Coronary artery (tissue), 2 donors: Measurements from ENCODE around the gene STPG3.

Source experiments
- DNase-seq: peaks from one replicate; pipeline ENCODE4 v3.0.0-alpha.2; 2017; ENCODE audit warnings: low spot score
- H3K27ac ChIP-seq, 2 donors: fragments of 200-600 bp; sonication (generic); one replicate each; pipeline ENCODE4 v1.5.1; 2016 to 2019
- H3K4me3 ChIP-seq: fragments of 200-600 bp; sonication (generic); 2 replicates; pipeline ENCODE4 v1.5.1; 2016; ENCODE audit warnings: mild to moderate bottlenecking, moderate library complexity
- TF ChIP-seq, protein P1 (sequence below): fragments of 200-600 bp; sonication (generic); IDR thresholded peaks from one replicate; pipeline ENCODE4 v1.5.1; 2019; ENCODE audit warnings: antibody characterized with exemption

The STPG3 gene

DNA sequence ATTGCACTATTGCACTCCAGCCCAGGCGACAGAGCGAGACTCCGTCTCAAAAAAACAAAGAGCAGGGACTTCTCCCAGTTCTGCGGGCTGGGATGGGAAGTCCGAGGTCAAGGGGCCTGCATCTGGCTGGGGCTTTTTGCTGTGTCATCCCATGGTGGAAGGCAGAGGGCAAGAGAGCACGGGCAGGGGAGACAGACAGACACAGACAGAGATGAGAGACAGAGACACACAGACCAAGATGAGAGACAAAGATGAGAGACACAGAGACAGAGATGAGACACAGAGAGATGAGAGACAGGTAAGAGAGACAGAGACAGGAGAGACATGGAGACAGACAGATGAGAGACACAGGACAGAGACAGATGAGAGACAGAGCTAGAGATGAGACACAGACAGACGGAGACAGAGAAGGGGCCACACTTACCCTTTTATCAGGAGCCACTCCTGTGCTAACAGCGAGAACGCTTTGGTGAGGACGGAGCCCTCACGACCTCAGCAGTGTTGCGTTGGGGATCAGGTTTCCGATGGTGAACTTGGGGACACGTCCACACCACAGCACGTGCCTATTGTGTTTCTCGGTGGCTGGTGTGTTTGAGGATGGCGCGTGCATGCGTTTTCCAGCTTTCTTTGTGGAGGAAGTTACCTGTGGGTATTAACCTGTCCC lies 17.6 kb downstream of the STPG3 start:
- DNase-seq = no peak
- Histone ChIP-seq H3K27ac (peak overlapping the region; percentile 21 to 77), H3K4me3 (peak overlapping the region; percentile 7)
- TF ChIP-seq, protein P1, sequence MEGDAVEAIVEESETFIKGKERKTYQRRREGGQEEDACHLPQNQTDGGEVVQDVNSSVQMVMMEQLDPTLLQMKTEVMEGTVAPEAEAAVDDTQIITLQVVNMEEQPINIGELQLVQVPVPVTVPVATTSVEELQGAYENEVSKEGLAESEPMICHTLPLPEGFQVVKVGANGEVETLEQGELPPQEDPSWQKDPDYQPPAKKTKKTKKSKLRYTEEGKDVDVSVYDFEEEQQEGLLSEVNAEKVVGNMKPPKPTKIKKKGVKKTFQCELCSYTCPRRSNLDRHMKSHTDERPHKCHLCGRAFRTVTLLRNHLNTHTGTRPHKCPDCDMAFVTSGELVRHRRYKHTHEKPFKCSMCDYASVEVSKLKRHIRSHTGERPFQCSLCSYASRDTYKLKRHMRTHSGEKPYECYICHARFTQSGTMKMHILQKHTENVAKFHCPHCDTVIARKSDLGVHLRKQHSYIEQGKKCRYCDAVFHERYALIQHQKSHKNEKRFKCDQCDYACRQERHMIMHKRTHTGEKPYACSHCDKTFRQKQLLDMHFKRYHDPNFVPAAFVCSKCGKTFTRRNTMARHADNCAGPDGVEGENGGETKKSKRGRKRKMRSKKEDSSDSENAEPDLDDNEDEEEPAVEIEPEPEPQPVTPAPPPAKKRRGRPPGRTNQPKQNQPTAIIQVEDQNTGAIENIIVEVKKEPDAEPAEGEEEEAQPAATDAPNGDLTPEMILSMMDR = no peak

DNA sequence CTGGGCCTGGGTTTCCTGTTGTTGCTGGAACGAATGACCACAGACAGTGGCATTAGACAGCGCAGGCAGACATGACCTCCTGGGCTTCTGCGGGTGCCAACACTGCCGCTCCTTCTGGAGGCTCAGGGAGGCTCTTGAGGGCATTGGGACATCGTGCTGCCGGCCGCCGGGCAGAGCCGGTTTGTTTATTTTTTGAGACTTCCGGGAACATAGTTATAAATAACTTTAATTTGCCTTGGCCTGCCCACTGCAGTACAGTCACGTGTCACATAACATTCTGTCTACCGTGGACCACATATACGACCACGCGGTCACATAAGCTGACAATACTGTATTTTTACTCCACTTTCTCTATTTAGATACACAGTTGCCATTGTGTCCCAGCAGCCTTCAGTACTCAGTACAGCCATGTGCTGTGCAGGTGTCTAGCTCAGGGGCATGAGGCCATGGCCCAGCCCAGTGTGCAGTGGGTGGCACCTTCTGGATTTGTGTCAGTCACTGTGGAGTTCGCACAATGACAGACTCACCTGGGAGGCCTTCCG lies 18.2 kb downstream of the STPG3 start:
- peak overlapping the region; percentile 57 to 77 for H3K27ac ChIP-seq
- TF ChIP-seq, protein P1 = no peak
- DNase-seq = no peak
- H3K4me3 ChIP-seq = peak overlapping the region; percentile 7

DNA sequence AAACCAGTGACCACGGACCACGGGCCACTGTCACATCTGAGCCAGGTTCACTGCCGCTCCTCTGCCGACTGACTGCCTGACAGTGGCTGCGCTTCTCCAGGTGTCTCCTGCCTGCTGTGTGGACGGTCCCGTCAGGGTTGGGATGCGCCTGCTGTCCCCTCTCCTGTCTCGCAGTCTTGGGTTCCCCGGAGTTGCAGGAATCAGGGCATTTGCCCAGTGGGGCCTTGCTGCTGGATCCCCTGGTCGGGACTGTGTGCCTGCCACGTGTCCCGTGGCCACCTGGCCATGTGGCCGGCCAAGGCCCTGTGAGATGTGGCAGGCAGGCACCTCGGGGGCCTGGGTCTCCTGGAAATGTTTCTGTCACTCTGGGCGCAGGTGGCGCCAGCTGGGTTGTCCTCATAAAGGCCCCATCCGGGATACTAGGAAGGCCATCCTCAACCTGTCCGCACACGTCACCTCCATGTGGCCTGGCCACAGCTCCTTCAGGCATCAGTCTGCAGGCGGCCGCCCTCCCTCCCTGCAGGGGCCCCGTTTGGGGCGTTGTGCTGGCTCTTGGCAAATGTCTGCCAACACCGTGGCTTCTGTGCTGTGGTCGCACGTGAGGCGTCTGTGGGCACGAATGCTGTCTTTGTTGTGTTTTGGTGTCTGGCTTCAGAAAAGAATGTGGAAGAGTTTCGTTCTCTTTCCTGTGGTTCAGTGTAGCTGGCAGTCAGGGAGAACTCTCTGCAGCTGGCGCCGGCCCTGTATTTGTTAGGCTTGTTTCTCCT lies 20.0 kb downstream of the STPG3 start:
- no peak for DNase-seq
- no peak overlapping the region for H3K27ac ChIP-seq
- TF ChIP-seq, protein P1 = no peak
- no peak overlapping the region for H3K4me3 ChIP-seq

DNA sequence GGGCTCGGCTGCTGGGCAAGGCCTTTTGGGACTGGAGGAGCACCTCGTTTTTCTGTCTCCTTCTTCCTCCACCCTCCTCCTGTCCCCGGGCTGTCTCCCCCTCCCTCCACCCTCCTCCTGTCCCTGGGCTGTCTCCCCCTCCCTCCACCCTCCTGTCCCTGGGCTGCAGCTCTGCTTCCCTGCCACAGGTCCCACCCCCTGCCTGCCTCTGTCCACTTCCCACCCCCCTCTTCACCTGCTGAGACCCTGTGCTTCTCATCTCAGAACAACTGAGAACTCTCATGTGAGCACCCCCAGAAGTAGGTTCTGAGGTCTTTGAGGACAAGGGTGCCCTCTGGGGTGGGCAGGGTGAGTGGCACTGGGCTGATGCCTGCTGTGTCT lies 20.6 kb downstream of the STPG3 start:
- TF ChIP-seq, protein P1 = no peak
- no peak for DNase-seq
- H3K4me3 ChIP-seq = no peak overlapping the region
- H3K27ac ChIP-seq = no peak overlapping the region

DNA sequence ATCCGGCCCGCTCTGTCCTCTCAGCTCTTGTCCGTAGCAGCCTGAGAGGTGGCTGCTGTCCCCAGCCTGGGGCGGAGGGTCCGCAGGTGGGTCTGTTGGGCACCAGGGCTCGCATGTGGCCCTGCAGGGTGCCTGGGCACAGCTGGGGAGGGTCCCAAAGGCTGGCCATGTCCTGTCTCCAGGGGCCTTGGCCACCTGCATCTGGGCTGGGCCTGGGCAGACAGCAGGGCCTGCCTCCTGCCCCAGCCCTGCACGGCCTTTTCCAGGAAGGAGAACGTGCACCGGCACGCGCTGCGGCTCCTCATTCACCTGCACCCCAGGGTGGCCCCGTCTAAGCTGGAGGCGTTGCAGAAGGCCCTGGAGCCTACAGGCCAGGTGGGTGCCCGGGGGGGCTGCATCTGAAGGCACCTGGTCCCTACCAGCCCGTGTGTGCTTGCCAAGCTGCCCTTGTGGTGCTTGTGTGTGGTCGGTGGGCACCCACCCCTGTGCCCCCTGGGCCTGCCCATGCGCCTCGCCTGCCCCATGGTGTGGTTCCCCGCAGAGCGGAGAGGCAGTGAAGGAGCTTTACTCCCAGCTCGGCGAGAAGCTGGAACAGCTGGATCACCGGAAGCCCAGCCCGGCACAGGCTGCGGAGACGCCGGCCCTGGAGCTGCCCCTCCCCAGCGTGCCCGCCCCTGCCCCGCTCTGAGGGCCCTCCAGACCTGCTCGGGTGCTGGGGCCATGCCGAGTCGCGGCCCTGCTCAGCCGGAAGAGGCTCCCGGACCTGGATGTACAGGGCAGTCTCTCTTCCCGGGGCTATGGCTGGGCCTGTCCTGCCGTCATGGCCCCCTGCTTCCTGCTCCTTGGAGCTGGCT lies 21.4 kb downstream of the STPG3 start:
- Histone ChIP-seq H3K4me3 (no peak overlapping the region), H3K27ac (no peak overlapping the region)
- no peak for DNase-seq
- TF ChIP-seq, protein P1 = no peak

DNA sequence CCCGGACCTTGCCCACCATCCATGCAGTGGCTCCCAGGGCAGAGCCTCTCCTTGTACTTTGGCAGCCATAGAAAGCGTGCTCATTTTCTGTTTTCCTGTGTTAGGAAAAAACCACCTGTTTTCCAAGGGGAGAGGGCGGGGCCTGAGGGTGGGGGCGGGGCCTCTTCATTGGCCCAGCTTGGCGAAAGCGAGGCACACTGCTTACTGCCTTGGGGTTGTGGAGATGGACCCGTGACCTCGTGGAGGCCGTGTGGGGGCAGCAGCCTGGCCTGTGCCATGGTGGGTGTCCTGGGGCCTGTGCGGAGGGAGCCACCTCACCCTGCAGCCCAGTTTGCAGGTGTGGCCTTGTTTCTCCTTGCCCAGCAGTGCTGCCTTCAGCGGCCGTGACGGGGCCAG lies 22.0 kb downstream of the STPG3 start:
- TF ChIP-seq, protein P1 = no peak
- H3K27ac ChIP-seq = no peak overlapping the region
- DNase-seq = no peak
- H3K4me3 ChIP-seq = no peak overlapping the region
